ENCODE measurements around the gene DHRS3. TPM values are rescaled to one million over a fixed set of nuclear protein-coding genes. Genes with fewer than 3 reads are reported as not detected.

The DHRS3 gene
- total RNA-seq, 1 donor from 2014 or later = 116 TPM

- no peak for ATAC-seq
These were observed 64.8 kb downstream of the DHRS3 start for GRCh38 chr1:12552951-12553921.

DNA sequence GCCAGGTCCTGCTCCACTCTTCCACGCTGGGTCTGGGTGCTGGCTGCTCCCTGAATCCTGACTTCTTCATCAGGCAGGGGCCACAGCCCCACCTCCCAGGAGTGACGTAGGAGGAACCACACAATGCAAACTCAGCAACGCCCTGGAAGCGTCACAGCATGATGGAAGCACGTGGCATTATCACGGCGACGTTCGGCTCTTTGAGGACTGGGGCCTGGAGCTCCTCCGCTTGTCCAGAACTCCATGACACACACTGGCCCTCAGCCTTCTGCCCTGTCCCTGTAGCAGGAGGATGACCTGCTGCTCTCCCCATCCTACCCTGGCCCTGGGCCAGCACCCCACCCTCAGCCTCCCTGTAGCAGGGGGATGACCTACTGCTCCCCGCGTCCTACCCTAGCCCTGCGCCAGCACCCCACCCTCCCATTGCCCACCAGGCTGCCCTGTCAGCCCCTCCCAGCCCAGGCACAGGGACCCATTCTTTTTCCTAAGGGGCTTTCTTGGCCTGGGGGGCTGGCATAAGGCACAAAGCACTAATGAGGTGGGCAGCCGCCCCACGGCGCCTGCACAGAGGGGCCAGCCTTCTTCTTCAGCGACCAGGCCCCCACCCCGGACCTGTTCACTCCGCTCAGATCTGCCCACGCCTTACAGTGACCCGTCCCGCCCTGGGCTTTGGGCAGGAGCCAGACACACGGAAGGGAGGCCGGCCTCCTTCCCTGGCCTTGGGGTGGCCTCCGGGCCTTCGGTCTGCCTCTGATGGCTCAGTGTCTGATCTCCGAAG lies 65.7 kb downstream of the DHRS3 start:
- no peak for ATAC-seq

DNA sequence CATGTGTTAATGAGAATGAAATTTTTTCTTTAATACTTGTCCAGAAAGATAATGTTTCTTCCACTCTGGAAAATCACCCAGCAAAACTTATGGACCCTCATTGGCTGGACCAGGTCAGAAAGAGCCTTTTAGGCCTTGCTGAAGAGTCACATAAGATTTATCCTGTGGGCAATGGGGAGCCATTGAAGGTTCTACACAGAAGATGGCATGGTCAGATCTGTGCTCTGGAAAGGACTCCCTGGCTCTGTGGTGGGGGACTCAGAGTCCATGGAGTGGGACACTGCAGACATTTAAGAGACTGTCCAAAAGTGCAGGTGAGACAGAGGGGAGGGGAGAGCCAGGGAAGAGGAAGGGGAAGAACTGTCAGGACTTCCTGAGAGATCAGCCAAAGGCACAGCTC lies 66.4 kb downstream of the DHRS3 start:
- no peak for ATAC-seq

- ATAC-seq = peak; percentile 78
These were observed 68.3 kb downstream of the DHRS3 start for GRCh38 chr1:12549460-12550349.

GRCh38 chr1:12548973-12549459 lies 69.0 kb downstream of the DHRS3 start:
- ATAC-seq = peak; percentile 4

- ATAC-seq = no peak
These were observed 69.6 kb downstream of the DHRS3 start for GRCh38 chr1:12548279-12548972.

DNA sequence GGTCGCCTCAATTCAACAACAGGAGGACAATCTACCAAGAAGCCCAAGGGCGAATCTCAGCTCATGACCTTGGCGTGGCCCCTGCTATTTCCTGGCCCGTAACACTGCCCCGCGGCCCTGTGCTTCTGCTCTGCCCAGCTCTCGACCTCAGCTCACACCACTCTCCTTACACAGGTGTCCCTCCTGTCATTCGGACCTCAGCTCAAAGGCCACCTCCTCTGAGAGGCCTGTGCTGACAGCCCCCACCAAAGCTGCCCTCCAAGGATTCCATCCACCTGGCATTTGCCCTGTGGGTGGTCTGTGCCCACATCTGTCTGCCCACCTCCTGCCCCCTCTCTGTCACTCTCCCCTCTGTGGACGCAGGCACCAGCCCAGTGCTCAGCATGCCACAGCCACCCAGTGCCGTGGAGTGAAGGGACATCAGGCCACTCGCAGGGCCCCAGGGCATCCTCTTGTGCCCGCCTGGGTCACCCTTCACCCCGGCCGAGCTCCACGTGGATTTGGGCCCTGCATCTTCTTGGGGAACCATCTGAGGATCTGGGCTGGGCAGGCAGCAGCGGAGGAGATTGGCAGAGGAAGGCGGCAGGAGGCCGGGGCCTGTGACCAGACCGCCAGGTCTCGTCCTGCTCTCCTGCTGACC lies 70.3 kb downstream of the DHRS3 start:
- peak; percentile 8 for ATAC-seq

GRCh38 chr1:12546771-12547585 lies 71.0 kb downstream of the DHRS3 start:
- no peak for ATAC-seq

- ATAC-seq = no peak
These were observed 73.0 kb downstream of the DHRS3 start for GRCh38 chr1:12544992-12545391.

- ATAC-seq = no peak
These were observed 73.7 kb downstream of the DHRS3 start for GRCh38 chr1:12544357-12544756.

GRCh38 chr1:12543740-12544154 lies 74.3 kb downstream of the DHRS3 start:
- no peak for ATAC-seq

DNA sequence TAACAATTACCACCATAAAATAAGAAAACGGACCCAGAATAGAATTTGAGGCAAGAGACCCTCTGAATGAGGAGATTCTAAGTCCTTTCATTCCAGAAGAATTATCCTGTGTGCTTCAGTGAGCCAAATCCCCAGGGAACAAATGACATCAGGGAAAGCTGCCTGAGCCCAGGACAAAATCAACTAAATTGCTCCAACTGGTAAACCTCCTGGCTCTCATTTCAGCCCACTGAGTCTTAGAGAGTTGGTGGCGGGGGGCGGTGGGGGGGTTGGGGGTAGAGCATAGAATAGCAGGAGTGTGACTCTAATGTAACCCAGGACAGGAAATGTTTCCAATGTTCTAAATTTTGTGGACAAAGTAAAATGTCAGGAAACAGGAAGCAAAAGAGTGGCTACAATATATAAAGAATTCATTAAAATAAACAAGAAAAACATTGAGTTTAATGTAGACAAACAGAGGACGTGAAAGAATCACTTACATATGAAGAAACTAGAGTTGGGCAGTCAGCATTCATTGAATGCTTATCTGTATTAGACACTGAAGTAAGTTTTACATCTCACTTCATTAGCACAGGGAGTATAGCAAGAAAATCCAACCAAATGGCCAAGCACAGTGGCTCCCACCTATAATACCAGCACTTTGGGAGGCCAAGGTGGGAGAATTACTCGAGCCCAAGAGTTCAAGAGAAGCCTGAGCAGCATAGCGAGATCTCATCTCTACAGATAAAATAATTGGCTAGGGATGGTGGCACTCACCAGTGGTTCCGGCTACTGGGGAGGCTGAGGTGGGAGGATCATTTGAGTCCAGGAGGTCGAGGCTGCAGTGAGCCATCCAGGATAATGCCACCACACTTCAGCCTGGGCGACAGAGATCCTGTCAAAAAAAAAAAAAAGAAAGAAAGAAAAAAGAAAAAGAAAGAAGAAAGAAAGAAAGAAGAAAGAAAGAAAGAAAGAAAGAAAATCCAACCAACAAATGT lies 75.1 kb downstream of the DHRS3 start:
- no peak for ATAC-seq

GRCh38 chr1:12542138-12542465 lies 75.9 kb downstream of the DHRS3 start:
- no peak for ATAC-seq

- ATAC-seq = peak; percentile 36
These were observed 76.5 kb downstream of the DHRS3 start for GRCh38 chr1:12541274-12542137.

DNA sequence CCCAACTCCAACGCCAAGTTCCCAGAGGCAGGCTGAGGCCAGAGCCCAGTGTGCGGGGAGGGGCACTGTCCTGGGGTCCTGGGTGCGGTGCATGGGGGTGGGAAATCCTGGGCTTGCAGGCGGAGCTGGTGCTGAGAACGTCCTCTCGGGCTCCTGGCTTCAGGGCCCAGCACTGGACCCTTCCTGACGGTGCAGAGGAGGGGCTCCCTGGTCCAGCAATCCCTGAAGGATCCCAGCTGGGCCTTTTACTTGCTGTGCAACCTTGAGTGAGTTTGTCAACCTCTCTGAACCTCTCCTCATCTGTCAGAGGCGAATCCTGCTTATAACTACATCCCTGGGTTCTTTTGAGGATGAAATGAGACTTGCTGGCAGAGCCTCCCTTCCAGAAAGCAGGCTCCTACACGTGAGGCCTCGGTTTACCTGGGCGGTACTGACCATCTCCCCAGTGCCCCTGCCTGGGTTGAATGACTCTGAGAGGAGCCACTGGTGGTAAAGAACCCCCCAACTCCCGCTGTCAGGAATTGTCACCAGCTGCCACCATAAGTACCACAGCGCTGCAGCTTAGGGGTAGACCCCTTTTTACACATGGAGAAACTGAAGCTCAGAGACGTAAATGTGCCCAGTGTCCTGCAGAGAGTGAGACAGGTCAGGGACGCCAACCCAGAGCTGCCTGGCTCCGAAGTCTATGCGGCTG lies 77.3 kb downstream of the DHRS3 start:
- no peak for ATAC-seq

DNA sequence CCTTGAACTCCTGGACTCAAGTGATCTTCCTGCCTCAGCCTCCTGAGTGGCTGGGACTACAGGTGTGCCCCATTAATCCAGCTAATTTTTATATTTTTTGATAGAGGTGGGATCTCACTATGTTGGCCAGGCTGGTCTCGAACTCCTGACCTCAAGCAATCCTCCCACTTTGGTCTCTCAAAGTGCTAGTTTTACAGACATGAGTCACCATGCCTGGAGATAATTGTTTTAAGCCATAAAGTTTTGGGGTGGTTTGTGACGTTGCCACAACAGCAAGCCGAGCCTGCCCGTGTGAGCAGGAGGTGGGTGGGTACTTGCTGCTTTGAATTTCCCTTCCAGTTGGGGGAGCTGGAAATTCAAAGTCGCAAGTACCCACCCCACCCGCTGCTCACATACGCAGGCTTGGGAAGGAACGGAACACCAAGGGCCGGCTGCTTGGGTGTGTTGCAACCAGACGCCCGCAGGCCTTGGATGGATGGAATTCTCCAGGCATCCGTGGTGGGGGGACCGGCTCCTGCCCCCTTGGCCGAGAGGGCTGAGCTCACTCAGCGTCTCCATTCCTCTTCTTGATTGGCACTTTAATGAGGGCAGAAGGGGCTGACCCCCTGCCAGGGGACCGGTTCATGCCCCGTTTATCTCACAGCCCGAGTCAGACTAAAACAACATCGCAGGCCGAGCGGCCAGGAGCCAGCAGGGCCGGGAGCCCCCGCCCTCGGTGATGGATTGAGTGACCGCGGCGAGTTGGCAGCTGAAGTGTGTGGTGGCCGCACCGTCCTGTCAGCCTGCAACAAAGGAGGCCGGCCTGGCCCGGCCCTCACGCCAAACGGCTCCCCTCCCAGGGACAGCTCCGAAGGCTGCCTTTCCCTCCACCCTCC lies 78.1 kb downstream of the DHRS3 start:
- peak; percentile 27 for ATAC-seq

All from esophagus mucosa (tissue), 1 donor.